Measurements from ENCODE around the gene FAM136A.

FAM136A gene

DNA sequence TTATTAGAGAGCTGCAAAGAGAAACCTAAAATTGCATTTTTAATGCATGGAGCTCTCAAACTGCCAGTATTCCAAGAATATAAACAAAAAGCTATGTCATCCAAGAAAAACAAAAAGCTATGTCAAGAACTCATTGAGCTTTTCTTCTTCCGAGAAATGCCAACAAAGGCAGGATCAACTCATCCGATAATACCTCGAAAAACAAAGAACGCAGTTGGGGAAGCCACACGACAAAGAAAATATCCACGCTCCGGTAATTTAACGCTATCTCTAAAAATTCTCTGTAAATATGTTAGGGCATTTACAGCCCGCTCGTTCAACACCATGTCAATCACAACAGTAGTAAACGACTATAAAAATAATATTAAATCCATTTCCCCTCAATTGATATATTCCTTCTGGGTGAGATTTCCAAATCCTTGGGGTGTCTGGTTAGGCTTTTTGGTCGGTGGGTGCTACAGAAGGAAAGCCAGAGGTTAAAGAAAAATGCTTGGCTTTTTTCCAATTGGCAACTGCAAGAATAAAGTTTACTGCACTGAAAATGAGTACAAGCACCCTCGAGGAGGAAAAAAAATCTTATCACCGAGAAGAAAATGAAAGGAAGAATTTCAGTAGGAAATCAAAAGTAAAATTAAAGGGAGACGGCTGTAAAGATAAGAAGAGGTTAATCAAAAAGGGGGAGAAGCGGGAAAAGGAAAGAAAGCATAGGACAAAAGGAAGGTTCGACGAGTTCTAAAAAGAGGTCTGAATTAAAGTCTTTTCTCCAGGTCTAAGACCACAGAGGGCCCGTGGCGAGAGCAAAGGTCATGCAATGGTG, 54.3 kb downstream of the FAM136A start:
- peak overlapping the region; percentile 70 for H3K4me2 ChIP-seq (ENCODE audit: low read length)
- H3K36me3 ChIP-seq (ENCODE audit: control insufficient read depth, insufficient read depth, low read length) = no peaks in the 10 kb centered on the region
- H2AFZ ChIP-seq = peak overlapping the region; percentile 87
- H3K27ac ChIP-seq = peak overlapping the region; percentile 93
- H3K4me3 ChIP-seq (ENCODE audit: low read depth, low read length) = peak overlapping the region; percentile 79
- TF ChIP-seq, protein P1, sequence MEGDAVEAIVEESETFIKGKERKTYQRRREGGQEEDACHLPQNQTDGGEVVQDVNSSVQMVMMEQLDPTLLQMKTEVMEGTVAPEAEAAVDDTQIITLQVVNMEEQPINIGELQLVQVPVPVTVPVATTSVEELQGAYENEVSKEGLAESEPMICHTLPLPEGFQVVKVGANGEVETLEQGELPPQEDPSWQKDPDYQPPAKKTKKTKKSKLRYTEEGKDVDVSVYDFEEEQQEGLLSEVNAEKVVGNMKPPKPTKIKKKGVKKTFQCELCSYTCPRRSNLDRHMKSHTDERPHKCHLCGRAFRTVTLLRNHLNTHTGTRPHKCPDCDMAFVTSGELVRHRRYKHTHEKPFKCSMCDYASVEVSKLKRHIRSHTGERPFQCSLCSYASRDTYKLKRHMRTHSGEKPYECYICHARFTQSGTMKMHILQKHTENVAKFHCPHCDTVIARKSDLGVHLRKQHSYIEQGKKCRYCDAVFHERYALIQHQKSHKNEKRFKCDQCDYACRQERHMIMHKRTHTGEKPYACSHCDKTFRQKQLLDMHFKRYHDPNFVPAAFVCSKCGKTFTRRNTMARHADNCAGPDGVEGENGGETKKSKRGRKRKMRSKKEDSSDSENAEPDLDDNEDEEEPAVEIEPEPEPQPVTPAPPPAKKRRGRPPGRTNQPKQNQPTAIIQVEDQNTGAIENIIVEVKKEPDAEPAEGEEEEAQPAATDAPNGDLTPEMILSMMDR (IDR thresholded peaks at IDR 0.05) = no peak
- no peaks in the 10 kb centered on the region for H3K27me3 ChIP-seq (ENCODE audit: control insufficient read depth, insufficient read depth, low read length)
- peaks cover 29% of the 10 kb centered on the region for H3K79me2 ChIP-seq
- peaks cover 2% of the 10 kb centered on the region for H3K4me1 ChIP-seq
- H3K9ac ChIP-seq = peak overlapping the region; percentile 15
- no peaks in the 10 kb centered on the region for H3K9me3 ChIP-seq (ENCODE audit: control insufficient read depth, low read length)

All from parathyroid adenoma (tissue), 2 donors.